ENCODE results near the gene AKAP9.
"Not testable (repeated sequence)": the region's sequence is repeated elsewhere in the genome, so short reads cannot be mapped to it uniquely, and the experiment has no call there.

AKAP9 gene

DNA sequence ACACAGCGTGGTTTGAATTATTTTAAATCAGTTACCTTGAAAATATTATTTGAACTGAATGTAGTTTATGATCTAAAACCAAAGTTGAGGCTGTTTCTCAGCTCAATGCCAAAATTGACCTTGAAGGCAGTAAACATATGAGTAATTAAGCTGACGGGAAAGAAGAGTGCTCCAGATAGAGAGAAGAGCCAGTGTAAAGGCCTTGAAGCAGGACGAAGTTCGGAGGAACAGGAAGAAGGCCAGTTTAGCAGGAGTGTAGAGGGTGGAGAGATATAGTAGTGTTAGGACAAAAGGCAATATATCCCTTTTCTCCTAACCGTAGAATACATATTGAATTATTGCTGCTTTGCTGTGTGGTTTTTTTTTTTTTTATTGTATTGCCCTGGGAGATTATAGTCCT, 130.4 kb downstream of the AKAP9 start:
- DNase-seq, result no peak
- in situ Hi-C loops (cut with HindIII; ENCODE audit: low pct_ligation_motif_present, low sequenced_read_pairs), result no loop called here
- Histone ChIP-seq H3K27ac (no peak overlapping the region), H3K4me3 (ENCODE audit: low read depth, low read length) (no peak overlapping the region), H3K27me3 (replicated peaks) (no peaks in the 10 kb centered on the region), H3K36me3 (replicated peaks) (peaks cover 12% of the 10 kb centered on the region)
- TF ChIP-seq, protein P1, sequence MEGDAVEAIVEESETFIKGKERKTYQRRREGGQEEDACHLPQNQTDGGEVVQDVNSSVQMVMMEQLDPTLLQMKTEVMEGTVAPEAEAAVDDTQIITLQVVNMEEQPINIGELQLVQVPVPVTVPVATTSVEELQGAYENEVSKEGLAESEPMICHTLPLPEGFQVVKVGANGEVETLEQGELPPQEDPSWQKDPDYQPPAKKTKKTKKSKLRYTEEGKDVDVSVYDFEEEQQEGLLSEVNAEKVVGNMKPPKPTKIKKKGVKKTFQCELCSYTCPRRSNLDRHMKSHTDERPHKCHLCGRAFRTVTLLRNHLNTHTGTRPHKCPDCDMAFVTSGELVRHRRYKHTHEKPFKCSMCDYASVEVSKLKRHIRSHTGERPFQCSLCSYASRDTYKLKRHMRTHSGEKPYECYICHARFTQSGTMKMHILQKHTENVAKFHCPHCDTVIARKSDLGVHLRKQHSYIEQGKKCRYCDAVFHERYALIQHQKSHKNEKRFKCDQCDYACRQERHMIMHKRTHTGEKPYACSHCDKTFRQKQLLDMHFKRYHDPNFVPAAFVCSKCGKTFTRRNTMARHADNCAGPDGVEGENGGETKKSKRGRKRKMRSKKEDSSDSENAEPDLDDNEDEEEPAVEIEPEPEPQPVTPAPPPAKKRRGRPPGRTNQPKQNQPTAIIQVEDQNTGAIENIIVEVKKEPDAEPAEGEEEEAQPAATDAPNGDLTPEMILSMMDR (IDR thresholded peaks at IDR 0.05; ENCODE audit: low read depth, low read length, missing control alignments), result no peak

DNA sequence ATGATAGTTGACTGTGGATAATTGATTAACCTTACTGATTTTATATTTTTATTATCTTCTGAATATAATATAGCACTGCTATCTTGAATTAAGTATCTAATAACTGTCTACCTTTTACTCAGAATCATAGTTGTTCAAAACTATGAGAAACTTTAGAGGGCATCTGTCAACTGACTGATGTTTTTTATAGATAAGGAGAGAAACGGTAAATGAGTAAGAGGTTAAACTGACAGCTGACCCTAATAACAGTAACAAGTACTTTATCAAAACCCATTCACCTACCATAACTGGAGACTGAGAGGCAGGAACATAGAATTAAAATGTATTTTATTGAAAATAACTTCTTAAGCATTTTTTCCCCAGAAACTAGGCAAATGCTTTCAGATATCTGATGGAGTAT, 131.5 kb downstream of the AKAP9 start:
- peaks cover 8% of the 10 kb centered on the region for H3K36me3 ChIP-seq (replicated peaks)
- H3K4me3 ChIP-seq (ENCODE audit: low read depth, low read length), result no peak overlapping the region
- in situ Hi-C loops (cut with HindIII; ENCODE audit: low pct_ligation_motif_present, low sequenced_read_pairs), result no loop called here
- H3K27me3 ChIP-seq (replicated peaks), result no peaks in the 10 kb centered on the region
- DNase-seq, result no peak
- no peak overlapping the region for H3K27ac ChIP-seq
- TF ChIP-seq, protein P1 (IDR thresholded peaks at IDR 0.05; ENCODE audit: low read depth, low read length, missing control alignments), result no peak

DNA sequence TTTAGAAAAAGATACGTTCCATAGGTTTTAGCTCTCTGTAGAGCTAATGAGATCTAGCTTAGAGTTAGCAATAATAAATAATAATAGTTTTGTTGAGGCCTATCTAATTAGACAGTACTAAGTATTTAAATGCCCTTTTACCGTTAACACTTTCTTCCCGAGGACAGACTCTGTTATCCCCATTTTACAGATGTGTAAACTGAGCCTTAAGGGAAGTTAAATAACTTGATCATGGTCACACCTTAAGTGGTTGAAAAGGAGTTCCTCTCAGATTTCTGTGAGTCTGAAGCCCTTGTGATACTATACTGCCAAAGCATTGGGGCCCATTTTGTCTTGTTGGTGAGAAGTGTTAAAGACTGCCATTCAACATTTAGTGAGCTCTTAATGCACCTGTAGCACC, 132.0 kb downstream of the AKAP9 start:
- Histone ChIP-seq H3K27ac (no peak overlapping the region), H3K27me3 (replicated peaks) (no peaks in the 10 kb centered on the region), H3K4me3 (ENCODE audit: low read depth, low read length) (no peak overlapping the region), H3K36me3 (replicated peaks) (peaks cover 8% of the 10 kb centered on the region)
- in situ Hi-C loops (cut with HindIII; ENCODE audit: low pct_ligation_motif_present, low sequenced_read_pairs), result no loop called here
- TF ChIP-seq, protein P1 (IDR thresholded peaks at IDR 0.05; ENCODE audit: low read depth, low read length, missing control alignments), result no peak
- DNase-seq, result no peak

DNA sequence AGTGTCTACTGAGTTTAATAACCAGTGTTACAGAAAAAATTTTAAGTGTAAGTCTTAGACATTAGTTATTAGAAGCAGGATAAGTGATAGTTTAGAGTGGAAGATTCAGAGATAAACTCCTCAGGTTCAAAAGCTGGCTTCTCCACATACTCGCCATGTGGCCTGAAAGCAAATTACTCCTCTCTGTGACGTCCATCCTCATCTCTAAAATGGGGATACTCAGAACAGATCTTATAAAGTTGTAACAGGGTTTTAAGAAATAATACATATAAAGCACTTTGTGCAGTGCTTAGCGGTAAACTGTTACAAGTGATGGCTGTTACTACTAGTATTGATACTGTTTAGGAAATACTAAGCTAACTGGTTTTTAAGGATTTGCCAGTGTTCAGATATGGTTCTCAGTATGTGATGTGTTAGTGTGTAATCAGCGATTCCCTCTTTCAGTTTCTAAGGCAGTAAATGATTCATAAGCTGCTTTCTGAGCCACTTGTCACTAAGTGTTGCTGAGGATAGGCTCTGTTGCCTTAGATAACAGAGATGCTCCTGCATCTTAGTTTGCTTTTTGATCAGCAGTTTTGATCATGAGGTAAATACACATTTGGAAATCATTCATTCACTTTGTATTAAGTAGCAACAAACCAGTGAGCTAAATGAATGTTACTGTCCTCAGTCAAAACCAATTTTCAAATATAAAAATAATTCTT, 134.9 kb downstream of the AKAP9 start:
- no peak overlapping the region for H3K4me3 ChIP-seq (ENCODE audit: low read depth, low read length)
- TF ChIP-seq, protein P1 (IDR thresholded peaks at IDR 0.05; ENCODE audit: low read depth, low read length, missing control alignments), result no peak
- in situ Hi-C loops (cut with HindIII; ENCODE audit: low pct_ligation_motif_present, low sequenced_read_pairs), result no loop called here
- H3K27ac ChIP-seq, result no peak overlapping the region
- no peak for DNase-seq
- no peaks in the 10 kb centered on the region for H3K27me3 ChIP-seq (replicated peaks)
- H3K36me3 ChIP-seq (replicated peaks), result peaks cover 12% of the 10 kb centered on the region

DNA sequence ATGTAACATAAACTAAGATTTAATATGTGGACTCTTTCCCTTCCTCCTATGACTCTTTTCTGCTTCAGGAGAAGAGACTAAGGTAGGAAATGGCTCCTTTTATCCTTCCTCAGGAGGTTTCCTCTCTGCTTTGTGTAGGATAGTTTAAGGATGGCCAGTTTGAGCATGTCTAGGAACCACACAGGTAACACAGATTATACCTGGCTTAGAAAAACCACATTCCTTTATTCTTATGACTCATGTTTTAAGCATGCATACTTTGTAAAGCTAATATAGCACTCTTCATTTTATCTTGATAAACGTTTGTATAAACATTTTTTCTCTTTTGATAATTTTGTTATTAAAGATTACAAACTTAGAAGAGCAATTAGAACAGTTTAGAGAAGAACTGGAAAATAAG, 135.8 kb downstream of the AKAP9 start:
- TF ChIP-seq, protein P1 (IDR thresholded peaks at IDR 0.05; ENCODE audit: low read depth, low read length, missing control alignments), result no peak
- Histone ChIP-seq H3K27me3 (replicated peaks) (no peaks in the 10 kb centered on the region), H3K4me3 (ENCODE audit: low read depth, low read length) (no peak overlapping the region), H3K36me3 (replicated peaks) (peaks cover 8% of the 10 kb centered on the region), H3K27ac (no peak overlapping the region)
- in situ Hi-C loops (cut with HindIII; ENCODE audit: low pct_ligation_motif_present, low sequenced_read_pairs), result no loop called here
- no peak for DNase-seq

DNA sequence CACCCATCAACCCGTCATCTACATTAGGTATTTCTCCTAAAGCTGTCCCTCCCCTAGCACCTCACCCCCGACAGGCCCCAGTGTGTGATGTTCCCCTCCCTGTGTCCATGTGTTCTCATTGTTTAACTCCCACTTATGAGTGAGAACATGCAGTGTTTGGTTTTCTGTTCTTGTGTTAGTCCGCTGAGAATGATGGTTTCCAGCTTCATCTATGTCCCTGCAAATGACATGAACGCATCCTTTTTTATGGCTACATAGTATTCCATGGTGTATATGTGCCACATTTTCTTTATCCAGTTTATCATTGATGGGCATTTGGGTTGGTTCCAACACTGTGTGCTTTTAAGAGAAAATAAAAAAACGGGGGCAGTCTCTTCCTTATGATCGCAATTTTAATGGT, 143.3 kb downstream of the AKAP9 start:
- H3K36me3 ChIP-seq (replicated peaks), result peaks cover 40% of the 10 kb centered on the region
- H3K27me3 ChIP-seq (replicated peaks); in situ Hi-C loops (cut with HindIII; ENCODE audit: low pct_ligation_motif_present, low sequenced_read_pairs); H3K27ac ChIP-seq; DNase-seq; H3K4me3 ChIP-seq (ENCODE audit: low read depth, low read length): not testable (repeated sequence)
